ENCODE results near the gene BMX.

BMX gene

GRCh38 chrX:15504661-15505060 lies 4.1 kb downstream of the BMX start:
- no peak for TF ChIP-seq CTCF (IDR thresholded peaks at IDR 0.05; ENCODE audit: borderline replicate concordance, insufficient read depth, low read depth, low read length)
- H3K4me3 ChIP-seq (ENCODE audit: low read depth, low read length), result no peak overlapping the region

- TF ChIP-seq CTCF (IDR thresholded peaks at IDR 0.05; ENCODE audit: borderline replicate concordance, insufficient read depth, low read depth, low read length), result no peak
- H3K4me3 ChIP-seq (ENCODE audit: low read depth, low read length), result no peak overlapping the region
These were observed 4.5 kb downstream of the BMX start for GRCh38 chrX:15505101-15505500.

GRCh38 chrX:15507005-15507404 lies 6.4 kb downstream of the BMX start:
- TF ChIP-seq CTCF (IDR thresholded peaks at IDR 0.05; ENCODE audit: borderline replicate concordance, insufficient read depth, low read depth, low read length), result no peak
- no peak overlapping the region for H3K4me3 ChIP-seq (ENCODE audit: low read depth, low read length)

GRCh38 chrX:15509845-15510244 lies 9.2 kb downstream of the BMX start:
- no peak for TF ChIP-seq CTCF (IDR thresholded peaks at IDR 0.05; ENCODE audit: borderline replicate concordance, insufficient read depth, low read depth, low read length)
- no peak overlapping the region for H3K4me3 ChIP-seq (ENCODE audit: low read depth, low read length)

- no peak for TF ChIP-seq CTCF (IDR thresholded peaks at IDR 0.05; ENCODE audit: borderline replicate concordance, insufficient read depth, low read depth, low read length)
- no peak overlapping the region for H3K4me3 ChIP-seq (ENCODE audit: low read depth, low read length)
These were observed 11.0 kb downstream of the BMX start for GRCh38 chrX:15511563-15511962.

GRCh38 chrX:15512401-15512965 lies 11.9 kb downstream of the BMX start:
- TF ChIP-seq CTCF (IDR thresholded peaks at IDR 0.05; ENCODE audit: borderline replicate concordance, insufficient read depth, low read depth, low read length), result no peak
- no peak overlapping the region for H3K4me3 ChIP-seq (ENCODE audit: low read depth, low read length)

GRCh38 chrX:15514279-15514678 lies 13.7 kb downstream of the BMX start:
- no peak for TF ChIP-seq CTCF (IDR thresholded peaks at IDR 0.05; ENCODE audit: borderline replicate concordance, insufficient read depth, low read depth, low read length)
- H3K4me3 ChIP-seq (ENCODE audit: low read depth, low read length), result no peak overlapping the region
